ENCODE data around the gene TALDO1.

TALDO1 gene

GRCh38 chr11:778976-779954, 32.0 kb downstream of the TALDO1 start:
- TF ChIP-seq, protein P1, sequence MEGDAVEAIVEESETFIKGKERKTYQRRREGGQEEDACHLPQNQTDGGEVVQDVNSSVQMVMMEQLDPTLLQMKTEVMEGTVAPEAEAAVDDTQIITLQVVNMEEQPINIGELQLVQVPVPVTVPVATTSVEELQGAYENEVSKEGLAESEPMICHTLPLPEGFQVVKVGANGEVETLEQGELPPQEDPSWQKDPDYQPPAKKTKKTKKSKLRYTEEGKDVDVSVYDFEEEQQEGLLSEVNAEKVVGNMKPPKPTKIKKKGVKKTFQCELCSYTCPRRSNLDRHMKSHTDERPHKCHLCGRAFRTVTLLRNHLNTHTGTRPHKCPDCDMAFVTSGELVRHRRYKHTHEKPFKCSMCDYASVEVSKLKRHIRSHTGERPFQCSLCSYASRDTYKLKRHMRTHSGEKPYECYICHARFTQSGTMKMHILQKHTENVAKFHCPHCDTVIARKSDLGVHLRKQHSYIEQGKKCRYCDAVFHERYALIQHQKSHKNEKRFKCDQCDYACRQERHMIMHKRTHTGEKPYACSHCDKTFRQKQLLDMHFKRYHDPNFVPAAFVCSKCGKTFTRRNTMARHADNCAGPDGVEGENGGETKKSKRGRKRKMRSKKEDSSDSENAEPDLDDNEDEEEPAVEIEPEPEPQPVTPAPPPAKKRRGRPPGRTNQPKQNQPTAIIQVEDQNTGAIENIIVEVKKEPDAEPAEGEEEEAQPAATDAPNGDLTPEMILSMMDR (IDR thresholded peaks at IDR 0.05; ENCODE audit: extremely low read depth, missing control alignments), result no peak

DNA sequence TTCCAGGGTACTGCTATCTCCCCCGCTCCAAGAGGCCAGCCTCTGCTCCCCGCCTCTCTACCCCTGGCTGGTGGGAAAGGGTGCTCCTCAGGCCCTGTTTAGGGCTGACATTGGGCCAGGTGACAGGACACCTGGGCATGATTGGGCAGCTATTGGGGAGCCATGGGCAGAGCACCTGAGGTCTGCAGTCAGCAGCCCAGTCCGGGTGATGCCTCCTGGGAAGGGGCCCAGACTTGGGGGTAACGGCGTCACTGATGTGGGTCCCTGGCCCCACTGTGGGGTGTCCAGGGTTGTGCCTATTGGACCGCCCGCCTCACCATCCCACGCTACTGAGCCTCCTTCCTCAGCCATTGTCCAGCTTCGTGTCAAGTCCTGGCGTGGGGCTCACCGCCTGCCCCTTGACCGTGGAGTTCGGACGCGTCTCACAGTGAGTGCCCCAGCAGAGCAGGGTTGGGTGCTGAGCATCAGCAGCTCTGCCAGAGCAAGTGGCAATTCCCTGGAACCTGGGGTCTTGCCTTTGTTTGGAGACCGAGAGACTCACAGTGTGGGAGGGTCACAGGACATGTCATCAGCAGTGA, 32.8 kb downstream of the TALDO1 start:
- TF ChIP-seq, protein P1 (IDR thresholded peaks at IDR 0.05; ENCODE audit: extremely low read depth, missing control alignments), result no peak
- no peak for DNase-seq (ENCODE audit: low spot score)

More at GRCh38 chr11:778976-779954, 32.0 kb downstream of the TALDO1 start:
- no peak for DNase-seq (ENCODE audit: low spot score)

DNA sequence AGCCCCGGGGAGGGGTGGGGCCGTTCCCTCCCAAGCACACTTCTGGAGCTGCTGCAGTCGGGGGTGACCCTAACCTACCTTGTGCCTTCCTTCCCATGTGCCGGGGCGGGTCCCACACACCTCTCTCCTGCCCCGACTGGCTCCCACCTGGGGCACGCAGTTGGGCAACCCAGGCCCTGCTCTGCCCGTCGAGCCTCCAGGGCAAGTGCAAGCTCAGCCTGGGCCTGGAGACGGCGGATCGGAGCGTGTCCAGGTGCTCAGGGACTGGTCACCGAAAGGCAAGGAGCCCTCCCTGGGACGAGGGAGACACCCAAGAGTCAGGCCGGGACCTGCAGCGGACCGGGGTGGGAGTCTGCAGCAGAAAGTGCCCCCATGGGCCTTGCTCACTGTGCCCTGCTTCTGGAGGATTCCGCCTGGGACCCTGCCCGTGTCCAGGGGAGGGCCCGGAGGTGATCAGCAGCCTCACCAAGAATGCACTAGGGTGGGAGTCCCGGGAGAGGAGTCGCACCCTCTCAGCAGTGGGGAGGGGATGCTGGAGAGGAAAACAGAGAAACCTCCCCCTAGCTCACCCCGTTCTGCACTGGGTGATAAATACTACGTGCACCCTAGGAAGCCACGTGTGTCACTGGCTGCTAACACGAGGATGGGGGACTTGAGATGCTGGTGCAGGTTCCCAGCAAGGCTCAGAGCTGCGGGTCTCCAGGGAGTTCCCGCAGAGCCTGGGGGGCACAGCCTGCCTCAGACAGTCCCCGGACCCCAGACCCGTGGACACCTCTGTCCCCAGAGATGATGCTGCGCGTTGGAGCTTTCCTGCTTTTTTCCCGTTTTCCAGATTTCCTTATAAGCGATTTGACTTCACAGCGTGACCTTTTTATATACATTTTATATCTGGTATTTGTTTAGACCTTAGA, 35.3 kb downstream of the TALDO1 start:
- TF ChIP-seq, protein P1 (IDR thresholded peaks at IDR 0.05; ENCODE audit: extremely low read depth, missing control alignments), result no peak
- no peak for DNase-seq (ENCODE audit: low spot score)

- DNase-seq (ENCODE audit: low spot score), result no peak
- TF ChIP-seq, protein P1 (IDR thresholded peaks at IDR 0.05; ENCODE audit: extremely low read depth, missing control alignments), result no peak
Measured at GRCh38 chr11:783581-784015, 36.3 kb downstream of the TALDO1 start.

GRCh38 chr11:786235-787083, 39.2 kb downstream of the TALDO1 start:
- DNase-seq (ENCODE audit: low spot score), result no peak
- TF ChIP-seq, protein P1 (IDR thresholded peaks at IDR 0.05; ENCODE audit: extremely low read depth, missing control alignments), result no peak

GRCh38 chr11:787084-787675, 39.9 kb downstream of the TALDO1 start:
- no peak for DNase-seq (ENCODE audit: low spot score)
- TF ChIP-seq, protein P1 (IDR thresholded peaks at IDR 0.05; ENCODE audit: extremely low read depth, missing control alignments), result no peak

Data from GM20000 (cell line).